HepG2 (cell line): Measurements from ENCODE around the gene IQCH. TPM values are rescaled to one million over a fixed set of nuclear protein-coding genes. Genes with fewer than 3 reads are reported as not detected.

Experiments used
- GTF3A ChIP-seq: sonication (generic); formaldehyde crosslinking; conservative IDR thresholded peaks from 2 replicates; pipeline ENCODE4 v1.4.0; 2020; ENCODE audit warnings: mild to moderate bottlenecking, missing genetic modification reagents
- KAT7 ChIP-seq: IDR thresholded peaks from 2 replicates; pipeline ENCODE4 v1.6.1; 2018; ENCODE audit warnings: borderline replicate concordance, missing compliant biosample characterization
- PLRG1 ChIP-seq: fragments of 450-650 bp; conservative IDR thresholded peaks from 2 replicates; pipeline ENCODE4 v1.6.1; 2016
- POLR2A ChIP-seq, 2 experiments: IDR thresholded peaks; 2 replicates each; pipeline ENCODE4 v1.6.1; 2011; ENCODE audit warnings: low read depth in 2 of 2, low read length in 2 of 2, mild to moderate bottlenecking in 1 of 2, moderate library complexity in 1 of 2; ENCODE audit not compliant: insufficient read depth in 1 of 2
- ZBTB14 ChIP-seq: sonication (generic); formaldehyde crosslinking; IDR thresholded peaks from 2 replicates; pipeline ENCODE4 v1.4.0; 2020; ENCODE audit warnings: missing genetic modification reagents
- ZBTB40 ChIP-seq, 2 experiments: fragments of 450-650 bp in 1 of 2; sonication (generic) in 1 of 2; formaldehyde crosslinking in 1 of 2; IDR thresholded peaks; 2 replicates each; pipeline versions ENCODE4 v1.6.1 to v1.8.0; 2016 to 2022; ENCODE audit warnings: antibody characterized with exemption in 1 of 2, mild to moderate bottlenecking in 1 of 2, missing genetic modification reagents in 1 of 2
- ZBTB7B ChIP-seq: sonication (generic); formaldehyde crosslinking; IDR thresholded peaks from 2 replicates; pipeline ENCODE4 v1.4.0; 2020; ENCODE audit warnings: missing genetic modification reagents
- ZNF362 ChIP-seq: sonication (generic); formaldehyde crosslinking; IDR thresholded peaks from 2 replicates; pipeline ENCODE4 v1.4.0; 2020; ENCODE audit warnings: missing genetic modification reagents, mild to moderate bottlenecking, borderline replicate concordance
- ZNF530 ChIP-seq: sonication (generic); formaldehyde crosslinking; IDR thresholded peaks from 2 replicates; pipeline ENCODE4 v1.5.0; 2020; ENCODE audit warnings: low read depth, mild to moderate bottlenecking, missing genetic modification reagents
- ZNF549 ChIP-seq: sonication (generic); formaldehyde crosslinking; IDR thresholded peaks from 2 replicates; pipeline ENCODE4 v1.5.0; 2020; ENCODE audit warnings: missing genetic modification reagents
- ZNF576 ChIP-seq: sonication (generic); formaldehyde crosslinking; IDR thresholded peaks from 2 replicates; pipeline ENCODE4 v1.4.0; 2020; ENCODE audit warnings: mild to moderate bottlenecking, missing genetic modification reagents
- polyA plus RNA-seq, 8 experiments: library from polyadenylated mRNA; depleted of rRNA in 3 of 8; stranded (reverse) in 7 of 8; unstranded in 1 of 8; fragments of >200 nt; fragmentation: Illumina TruSeq in 4 of 8; extraction: Trizol in 4 of 8; gene quantifications; 2 replicates each; pipeline versions ENCODE4 v1.2.1 to v1.2.3, GENCODE V29; 2011 to 2016; ENCODE audit warnings: low read depth in 4 of 8, missing spikeins in 1 of 8, mixed read lengths in 1 of 8; ENCODE audit not compliant: insufficient read depth in 1 of 8
- total RNA-seq, 5 experiments: library from RNA; depleted of rRNA; stranded (reverse); fragments of >200 nt; fragmentation: Illumina TruSeq; extraction: Trizol; gene quantifications; 2 replicates each; pipeline ENCODE4 v1.2.3, GENCODE V29; 2016; ENCODE audit warnings: low read depth in 1 of 5
- TF ChIP-seq, protein P1 (sequence below): sonication (generic); formaldehyde crosslinking; IDR thresholded peaks from 2 replicates; pipeline ENCODE4 v1.4.0; 2020; ENCODE audit warnings: missing genetic modification reagents; ENCODE audit errors: not compliant biosample characterization
- TF ChIP-seq, protein P2 (sequence below): sonication (generic); formaldehyde crosslinking; IDR thresholded peaks from 2 replicates; pipeline ENCODE4 v1.4.0; 2020; ENCODE audit warnings: missing genetic modification reagents
- TF ChIP-seq, protein P3 (sequence below): sonication (generic); formaldehyde crosslinking; IDR thresholded peaks from 2 replicates; pipeline ENCODE4 v1.5.0; 2020; ENCODE audit warnings: mild to moderate bottlenecking, low read depth, missing genetic modification reagents, borderline replicate concordance

IQCH gene
- total and polyA plus RNA-seq, 2 of the 13 experiments (the other 11 are each of a cell fraction or from before 2014, with no cell fraction given): 0.16 to 0.55 TPM

DNA sequence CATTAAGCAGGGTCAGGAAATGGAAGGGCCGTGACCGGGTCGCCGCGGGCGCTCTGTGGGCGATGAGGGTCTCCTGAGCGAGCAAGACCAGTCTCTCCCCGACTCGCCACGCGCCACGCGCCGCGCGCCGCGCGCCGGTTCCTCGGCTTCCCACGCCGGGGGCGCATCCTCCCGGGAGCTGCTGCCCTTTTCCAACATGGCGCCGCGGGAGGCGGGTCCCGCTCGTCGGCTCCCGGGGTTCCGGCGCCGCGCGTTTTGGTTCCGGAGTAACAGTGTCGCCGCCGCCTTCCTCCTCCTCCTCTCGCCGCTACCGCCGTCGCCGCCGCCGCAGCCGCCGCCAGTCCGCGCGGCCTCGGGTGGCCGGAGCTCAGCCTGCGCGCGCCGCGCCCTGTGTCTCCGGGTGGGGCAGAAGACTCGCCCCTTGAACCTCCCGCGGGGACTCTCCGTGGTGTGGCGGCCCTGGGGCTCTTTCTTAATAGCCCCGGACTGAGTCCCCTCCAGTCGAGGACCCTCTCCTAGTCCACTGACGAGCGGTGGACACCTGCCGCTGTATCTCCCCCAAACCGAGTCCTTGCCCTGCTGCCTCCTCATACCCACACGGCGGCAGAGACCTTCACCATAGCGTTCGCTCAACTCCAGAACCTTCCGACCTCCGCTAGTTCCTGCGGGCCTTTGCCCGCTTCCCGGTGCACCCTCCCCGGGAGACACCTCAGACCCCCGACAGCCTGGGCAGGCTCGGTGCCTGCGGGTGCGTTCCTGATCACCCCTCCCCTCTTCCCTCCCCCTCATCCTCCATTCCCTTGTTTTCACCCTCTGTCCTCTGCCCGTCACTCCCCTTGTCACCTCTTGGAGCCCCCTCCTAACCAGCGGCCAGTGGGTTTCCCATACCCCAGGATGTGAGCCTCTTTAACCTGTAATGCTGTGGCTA lies 288.1 kb downstream of the IQCH start, which contains the start of gene MAP2K5 (continued):
- no peak for TF ChIP-seq ZBTB40 (IDR thresholded peaks at IDR 0.05)
- TF ChIP-seq ZBTB40 (CRISPR knock-in tag; IDR thresholded peaks at IDR 0.05): no peak; the same call in 1 of the 2 replicates
- TF ChIP-seq, protein P1, sequence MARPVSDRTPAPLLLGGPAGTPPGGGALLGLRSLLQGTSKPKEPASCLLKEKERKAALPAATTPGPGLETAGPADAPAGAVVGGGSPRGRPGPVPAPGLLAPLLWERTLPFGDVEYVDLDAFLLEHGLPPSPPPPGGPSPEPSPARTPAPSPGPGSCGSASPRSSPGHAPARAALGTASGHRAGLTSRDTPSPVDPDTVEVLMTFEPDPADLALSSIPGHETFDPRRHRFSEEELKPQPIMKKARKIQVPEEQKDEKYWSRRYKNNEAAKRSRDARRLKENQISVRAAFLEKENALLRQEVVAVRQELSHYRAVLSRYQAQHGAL (CRISPR knock-in tag): no peak
- TF ChIP-seq POLR2A (IDR thresholded peaks at IDR 0.05; ENCODE audit: insufficient read depth in 1 of 2, low read depth in 2 of 2, low read length in 2 of 2): peak; percentile 70 to 81
- TF ChIP-seq, protein P2, sequence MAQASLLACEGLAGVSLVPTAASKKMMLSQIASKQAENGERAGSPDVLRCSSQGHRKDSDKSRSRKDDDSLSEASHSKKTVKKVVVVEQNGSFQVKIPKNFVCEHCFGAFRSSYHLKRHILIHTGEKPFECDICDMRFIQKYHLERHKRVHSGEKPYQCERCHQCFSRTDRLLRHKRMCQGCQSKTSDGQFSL (CRISPR knock-in tag): no peak
- no peak; the same call in 1 of the 2 replicates for TF ChIP-seq KAT7 (CRISPR knock-in tag)
- no peak for TF ChIP-seq ZNF576
- TF ChIP-seq ZBTB7B: no peak
- TF ChIP-seq ZNF530: no peak
- no peak for TF ChIP-seq GTF3A
- TF ChIP-seq ZNF362 (CRISPR knock-in tag): no peak
- TF ChIP-seq ZBTB14 (CRISPR knock-in tag): peak; percentile 56; the same call in 1 of the 2 replicates
- TF ChIP-seq, protein P3, sequence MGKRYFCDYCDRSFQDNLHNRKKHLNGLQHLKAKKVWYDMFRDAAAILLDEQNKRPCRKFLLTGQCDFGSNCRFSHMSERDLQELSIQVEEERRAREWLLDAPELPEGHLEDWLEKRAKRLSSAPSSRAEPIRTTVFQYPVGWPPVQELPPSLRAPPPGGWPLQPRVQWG (CRISPR knock-in tag): no peak
- TF ChIP-seq ZNF549 (CRISPR knock-in tag): no peak
- no peak for TF ChIP-seq PLRG1
